NCI-H748 (cell line): ENCODE measurements around the gene CHN2.

Source experiments
- DNase-seq: peaks from one replicate; lab custom pipeline; 2025; ENCODE audit not compliant: unreplicated experiment; lab: John Stamatoyannopoulos, UW

Gene CHN2

DNA sequence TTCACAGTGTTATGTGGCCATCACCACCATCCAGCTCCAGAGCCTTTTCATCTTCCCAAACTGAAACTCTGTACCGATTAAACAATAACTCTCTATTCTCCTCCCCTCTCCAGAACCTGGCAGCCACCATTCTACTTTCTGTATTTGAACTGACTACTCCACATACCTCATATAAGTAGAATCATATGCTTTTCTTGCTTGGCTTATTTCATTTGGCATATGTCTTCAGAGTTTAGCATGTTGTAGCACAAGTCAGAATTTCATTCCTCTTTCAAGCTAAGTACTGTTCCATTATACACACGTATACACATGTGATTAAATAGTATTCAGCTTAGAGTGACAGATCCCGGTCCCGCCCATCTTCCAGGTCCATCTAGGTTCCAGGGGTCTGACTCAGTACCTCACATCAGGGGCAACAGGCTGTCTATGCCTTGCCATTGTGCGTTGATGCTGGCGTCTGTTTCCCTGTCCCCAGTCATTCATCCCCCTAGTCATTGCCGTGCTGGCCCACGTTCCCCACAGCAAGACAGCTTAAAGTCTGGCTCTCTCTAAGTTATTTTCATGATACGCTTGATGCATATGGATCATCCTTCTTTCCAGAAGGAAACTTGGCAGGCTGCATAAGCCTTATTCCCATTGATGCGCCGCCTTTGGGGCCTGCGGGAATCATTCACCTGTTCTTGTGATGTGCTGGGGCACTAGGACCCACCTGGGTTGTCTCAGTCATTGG lies 108.3 kb downstream of the CHN2 start:
- DNase-seq: no peak

DNA sequence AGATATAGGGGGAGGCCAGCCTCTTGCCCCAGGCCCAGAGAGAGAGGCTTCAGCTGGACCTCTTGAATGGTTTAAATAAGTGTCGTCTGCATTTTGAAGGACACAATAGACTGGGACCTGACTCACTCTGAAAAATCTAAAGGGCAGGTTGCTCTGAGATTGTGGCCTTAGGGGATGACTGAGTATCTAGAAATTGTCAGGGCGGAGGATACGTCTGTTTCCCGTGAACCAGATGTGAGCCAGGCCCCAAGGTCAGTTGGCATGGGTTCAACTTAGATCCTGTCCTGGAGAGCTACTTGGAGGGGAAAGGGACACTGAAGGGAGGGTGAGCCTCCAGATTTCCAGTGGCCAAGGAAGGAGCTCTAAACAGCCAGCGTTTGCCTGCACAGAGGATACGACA lies 110.2 kb downstream of the CHN2 start:
- no peak for DNase-seq

DNA sequence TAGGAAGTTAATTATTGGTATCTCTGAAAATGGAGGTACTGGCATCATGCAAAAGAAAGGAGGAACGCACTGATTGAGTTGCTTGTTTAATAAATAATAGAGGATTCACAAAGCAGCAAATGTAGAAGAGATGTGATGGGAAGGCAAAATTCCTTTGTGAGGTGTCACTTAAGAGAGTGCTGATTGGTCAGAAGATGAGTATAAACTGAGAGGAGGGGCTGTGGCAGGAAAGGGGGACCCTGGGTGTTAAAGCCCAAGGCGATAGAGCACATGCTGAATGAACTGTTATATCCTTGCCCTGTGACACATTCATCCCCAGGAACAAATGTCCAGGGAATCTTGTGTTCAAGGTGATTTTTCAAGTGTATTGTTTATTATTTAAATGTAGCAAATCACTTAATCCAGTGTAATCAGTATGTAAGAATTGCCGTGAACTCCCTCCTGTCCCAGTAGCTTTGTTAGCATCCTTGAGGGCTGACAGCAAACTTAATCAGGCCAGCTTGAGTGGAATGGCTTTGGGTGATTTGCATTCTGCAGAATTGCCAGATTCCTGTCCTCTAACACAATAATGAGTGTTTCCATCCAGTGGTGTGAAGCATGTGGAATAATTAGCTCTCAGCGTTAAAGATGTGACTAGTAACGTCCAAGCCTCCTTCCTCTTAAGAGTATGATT lies 111.9 kb downstream of the CHN2 start:
- DNase-seq: no peak

DNA sequence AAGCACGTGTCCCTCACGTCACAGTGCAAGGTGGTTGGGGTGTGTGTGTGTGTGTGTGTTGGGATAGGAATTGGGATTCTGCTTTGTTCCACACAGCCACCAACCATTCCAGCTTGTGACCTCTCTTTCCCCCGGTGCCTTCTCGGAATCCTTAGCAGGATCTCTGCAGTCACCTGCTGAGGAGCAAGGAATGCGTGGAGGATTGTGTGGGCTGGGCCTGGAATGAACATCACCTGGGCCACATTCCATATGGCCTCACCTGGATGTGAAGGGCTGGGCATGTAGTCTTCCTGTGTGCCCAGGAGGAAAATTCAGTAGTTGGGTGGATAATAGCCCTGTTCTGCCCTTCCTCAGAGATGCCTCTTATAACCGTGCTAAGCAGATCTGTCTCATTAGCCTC lies 113.8 kb downstream of the CHN2 start:
- no peak for DNase-seq

DNA sequence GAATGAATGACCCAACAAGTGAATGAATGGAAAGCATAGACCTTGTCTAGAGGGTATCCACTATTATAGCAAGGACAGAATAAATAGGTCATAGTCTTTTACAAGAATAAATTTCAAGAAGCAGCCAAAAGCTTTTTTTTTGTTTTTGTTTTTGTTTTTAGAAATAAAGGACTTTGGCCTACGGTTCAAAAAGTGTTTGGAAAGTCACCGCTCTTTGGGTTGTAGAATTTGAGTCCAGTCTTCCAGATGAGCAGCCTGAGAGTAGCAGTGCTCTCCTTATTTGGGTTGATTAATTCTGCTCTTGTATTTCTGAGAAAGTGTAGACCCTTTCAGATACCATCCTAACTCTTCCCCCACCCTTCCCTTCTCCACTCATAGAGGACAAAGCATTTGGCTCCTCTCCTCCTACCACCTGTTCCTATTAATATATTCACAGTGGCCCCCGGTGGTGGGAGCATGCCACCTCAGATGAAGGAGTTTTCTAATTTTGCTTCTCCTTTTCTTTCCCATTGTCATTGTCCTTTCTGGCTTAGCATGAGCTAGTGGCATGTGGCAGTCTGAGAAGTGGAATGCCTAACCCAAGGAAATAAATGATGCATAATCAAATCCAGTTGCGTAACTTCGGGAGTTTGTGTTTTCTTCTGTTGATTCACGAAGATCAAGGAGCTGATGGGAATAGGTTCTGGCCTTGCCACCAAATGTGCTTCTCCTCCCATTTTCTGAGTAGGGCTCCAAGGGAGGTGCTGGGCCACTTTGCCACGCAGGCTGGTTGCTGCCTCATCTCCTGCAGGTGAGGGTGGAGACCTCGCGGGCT lies 114.7 kb downstream of the CHN2 start:
- peak; percentile 42 for DNase-seq

DNA sequence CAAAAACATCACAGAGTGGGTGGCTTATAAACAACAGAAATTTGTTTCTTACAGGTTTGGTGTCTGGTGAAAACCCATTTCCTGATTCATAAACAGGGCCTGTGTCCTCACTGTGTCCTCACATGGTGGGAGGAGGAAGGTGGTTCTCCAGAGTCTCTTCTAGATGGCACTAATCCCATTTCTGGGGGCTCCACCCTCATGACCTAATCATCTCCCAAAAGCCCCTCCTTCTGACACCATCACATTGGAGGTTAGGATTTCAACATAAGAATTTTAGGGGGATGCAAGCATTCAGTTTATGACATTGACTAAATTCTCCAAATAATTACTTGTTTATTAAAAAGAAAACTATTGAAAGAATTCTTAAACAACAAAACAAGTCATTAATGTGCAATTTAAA lies 116.0 kb downstream of the CHN2 start:
- DNase-seq: no peak

DNA sequence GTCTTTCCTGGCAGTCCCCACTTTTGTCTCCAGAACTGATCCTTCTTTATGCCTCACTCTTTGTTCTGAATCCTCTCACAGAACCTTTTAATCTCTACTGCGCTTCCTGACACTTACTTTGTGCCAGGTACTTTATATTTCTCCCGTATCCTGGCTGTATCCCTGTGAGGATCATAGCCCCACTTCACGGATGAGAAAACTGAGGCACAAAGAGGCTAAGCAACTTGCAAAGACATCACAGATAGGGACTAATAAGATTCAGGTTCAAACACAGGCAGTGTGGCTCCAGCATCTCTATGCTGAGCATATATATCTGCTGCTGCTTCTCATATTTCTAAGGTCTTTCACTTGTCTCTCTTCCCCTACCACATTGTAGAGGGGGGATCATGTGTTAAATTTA lies 116.7 kb downstream of the CHN2 start:
- no peak for DNase-seq

DNA sequence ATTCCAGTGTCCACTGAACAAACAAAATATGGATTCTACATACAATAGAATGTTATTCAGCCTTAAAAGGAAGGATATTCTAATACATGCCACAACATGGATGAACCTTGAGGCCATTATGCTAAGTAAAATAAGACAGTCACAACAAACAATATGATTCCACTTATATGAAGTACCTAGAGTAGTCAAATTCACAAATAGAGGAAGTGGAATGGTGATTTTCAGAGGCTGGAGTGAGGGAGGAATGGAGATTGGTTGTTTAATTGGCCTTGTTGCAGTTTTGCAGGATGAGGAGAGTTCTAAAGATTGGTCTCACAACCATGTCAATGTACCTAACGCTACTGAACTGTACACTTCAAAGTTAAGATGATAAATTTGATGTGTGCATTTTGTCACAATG lies 119.6 kb downstream of the CHN2 start:
- DNase-seq: no peak

DNA sequence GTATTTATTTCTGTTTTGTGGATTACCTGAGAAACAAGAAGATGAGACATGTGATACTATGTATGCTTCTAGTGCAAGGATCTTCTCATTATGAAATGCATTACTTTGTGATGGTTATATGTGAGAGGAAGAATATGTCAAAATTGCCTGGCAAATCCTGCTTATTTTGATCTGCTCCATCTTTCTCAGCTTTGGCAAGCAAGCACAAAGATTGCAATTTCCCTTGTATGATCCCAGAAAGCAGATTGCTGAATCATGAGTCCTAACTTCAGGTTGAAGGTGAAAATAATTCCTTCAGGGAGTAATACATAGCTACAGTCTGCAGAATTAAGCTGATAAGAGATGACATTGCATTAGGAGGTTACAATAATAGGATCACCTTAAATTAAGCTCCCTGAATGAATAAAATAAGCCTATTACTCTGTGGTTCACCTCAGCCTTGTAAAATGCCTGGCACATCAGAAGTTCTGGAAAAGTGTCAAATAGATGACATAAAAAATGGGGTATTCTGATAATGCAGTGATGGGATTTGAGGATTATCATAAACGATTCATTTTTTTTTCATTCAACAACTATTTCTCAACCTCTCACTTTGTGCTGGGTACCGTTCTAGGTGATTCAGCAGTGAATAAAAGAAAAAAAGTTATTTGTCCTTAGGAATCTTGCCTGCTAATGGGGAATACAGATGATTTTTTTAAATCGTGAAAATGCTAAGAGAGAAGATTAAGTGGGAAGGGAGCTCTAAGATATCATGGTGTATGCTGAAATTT lies 120.7 kb downstream of the CHN2 start:
- no peak for DNase-seq

DNA sequence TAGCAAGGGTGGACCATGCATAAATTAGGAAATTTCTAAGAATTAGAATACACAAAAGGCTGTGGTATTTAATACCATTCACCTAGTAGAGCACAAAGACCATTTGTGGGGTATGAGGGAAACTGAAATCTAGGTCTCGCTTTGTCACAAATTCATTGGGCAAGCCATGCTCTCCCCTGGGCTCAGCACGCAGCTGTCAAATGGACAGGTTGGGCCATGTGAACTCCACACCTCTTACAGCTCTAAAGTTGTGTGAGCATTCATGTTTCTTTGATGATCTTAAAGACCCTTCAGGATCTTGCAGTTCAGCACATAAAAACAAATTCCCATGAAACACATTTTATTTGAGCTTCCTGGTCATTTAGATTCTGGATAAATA lies 121.3 kb downstream of the CHN2 start:
- no peak for DNase-seq

DNA sequence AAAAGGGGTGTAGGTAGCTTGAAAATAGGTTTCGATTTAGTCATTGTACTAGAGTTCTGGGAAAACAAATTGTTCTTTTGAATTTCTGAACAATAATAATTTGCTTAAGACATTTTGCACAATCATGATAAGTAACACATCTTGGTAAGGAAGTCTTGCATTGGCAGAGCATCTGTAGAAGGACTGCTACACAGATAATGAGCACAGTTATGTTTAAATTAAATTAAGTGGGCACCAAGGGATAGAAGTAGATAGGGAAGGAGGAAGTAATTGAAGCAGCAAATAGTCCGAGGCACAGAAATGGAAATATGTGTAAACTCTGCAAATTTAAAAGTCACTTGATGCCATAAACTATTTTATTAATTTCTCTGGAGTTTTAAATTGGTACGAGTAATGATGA lies 122.4 kb downstream of the CHN2 start:
- DNase-seq: no peak

DNA sequence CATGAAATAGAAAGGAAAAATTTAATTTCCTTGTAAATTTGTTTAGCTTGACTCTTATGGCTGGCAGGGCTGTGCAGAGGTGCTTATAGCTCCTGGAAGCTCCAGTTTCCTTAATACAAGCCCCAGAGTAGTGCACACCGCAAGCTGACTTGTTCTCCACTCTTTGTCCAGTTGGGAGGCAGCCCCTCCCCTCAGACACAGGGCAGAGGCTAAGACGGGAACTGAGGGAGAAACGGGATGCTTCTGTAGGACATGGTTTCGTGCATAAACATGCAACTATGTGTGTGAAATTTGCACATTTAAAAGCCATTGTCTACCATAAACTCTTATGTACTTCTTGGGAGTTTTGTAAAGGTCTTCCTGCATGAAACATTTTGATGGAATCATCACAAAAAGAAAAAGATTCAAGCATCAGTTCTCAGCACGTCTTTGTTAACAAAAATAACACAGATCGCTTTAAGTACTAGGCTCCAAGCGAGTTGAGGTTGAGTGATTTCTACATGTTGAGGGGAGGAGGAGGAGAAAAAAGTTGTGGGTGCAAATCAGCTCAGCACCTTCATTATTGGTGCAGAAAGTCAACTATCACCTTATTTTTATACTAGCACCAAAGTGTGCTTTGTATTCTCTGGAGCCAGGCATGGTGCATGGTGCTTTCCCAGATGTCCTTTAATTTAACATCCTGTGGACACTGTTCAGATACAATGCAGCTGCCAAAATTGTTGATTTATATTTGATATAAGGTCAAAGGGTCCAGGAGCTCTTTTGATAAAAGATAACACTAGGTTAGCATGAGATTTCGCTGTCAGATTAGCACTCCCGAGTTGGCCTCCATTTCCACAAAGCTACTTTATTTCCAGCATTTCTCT lies 124.5 kb downstream of the CHN2 start:
- DNase-seq: peak; percentile 66

DNA sequence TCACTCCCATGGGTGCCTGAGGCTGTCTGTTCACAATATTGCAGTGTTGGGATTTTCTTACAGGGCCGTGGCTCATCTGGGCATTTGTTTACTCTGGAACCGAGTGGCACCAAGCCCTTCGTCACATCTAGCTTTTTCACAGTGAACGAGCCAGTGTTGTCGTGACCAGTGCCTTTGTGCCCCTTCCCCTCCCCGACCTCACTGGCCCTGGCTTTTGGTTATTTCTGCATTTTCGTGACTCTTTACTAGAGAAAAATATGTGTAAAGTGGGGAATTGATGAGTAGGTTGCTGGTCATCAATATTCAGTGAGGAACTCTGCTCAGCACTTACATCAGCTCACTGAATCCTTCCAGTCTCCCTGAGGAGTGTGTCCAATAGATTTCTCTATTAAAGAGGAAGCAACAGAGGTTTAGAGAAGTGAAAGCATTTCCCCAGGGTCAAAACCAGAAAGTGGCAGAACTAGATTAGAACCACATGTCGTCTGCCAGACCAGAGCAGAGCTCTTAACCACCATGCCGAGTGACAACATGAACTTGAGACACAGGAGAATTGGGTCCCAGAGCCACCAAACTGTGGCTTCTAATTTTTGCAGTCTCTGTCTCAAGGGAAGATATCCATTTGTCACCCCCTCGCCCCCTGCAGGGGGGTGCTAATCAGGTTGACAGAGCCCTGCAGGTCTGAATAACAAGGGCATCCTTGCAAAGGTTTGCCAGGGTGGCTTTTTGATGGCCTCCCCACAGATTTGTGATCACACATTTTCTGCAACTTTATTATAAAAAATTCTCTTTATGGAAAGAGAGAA lies 125.3 kb downstream of the CHN2 start:
- peak; percentile 66 for DNase-seq

DNA sequence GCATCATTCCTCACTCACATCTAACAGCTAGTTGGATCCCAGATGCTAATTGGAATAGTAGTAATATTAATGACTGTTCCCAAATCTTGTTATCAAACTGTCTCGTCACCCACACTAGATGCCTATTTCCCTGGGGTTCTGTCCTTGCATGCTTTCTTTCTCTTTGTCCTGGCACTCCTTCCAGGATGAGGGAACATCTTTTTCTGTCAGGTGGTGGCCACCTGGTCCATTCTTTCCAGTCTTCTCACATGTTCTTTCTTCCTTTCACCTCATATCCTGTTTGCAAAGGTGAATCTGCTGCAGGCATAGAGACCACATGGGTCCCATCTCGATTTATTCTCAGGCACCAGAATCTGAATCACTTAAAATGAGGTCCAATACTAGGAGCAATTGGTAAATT lies 126.0 kb downstream of the CHN2 start:
- no peak for DNase-seq

DNA sequence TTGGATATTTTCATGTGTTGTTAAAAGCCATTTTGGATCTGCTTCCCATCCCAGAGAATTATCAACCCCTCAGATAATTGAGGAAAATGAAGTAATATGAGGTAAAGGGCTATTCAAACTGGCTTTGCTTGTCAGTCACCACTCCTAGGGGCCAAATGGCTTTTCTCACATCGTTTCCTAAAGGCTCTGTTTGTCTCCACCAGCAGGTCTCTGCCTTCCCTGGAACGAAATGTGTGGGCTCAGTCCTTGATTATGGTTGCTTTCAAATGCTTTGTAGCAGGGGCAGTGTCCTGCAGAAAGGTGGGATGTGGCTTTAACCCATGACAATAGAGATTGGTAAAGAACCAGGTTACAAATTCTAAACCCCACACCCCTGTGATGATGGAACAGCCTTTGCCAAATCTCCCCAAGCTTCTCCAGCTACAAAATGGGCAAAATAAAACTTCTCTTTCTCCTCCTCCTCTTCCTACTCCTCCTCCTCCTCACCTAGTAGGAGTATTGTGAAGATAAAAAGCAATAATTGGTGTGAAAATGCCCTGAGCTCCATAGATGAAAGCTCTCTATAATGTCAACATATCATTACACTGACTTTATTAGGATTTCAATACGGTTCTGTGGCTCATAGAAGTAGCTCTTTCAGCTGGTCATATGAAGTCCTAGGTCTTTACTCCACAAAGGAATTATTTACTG lies 127.6 kb downstream of the CHN2 start:
- DNase-seq: peak; percentile 13

DNA sequence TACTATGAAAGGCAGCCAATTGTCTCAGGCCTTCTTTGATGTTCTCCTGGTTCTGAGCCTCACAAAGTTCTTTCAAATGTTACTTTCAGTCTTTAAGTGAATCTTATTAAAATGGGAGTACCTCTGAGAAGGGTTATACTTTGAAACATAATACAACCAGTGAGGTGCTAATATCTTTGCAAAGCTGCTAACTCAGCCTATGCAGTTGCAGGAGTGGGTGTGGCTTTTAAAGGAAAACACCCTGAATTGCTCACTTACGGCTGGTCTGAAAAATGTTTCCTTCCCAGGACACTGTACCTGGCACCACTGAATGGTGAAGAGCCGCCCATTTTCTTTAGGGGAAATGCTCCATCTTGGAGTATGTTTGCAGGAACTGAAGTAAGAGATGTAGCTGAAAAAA lies 130.9 kb downstream of the CHN2 start:
- no peak for DNase-seq

DNA sequence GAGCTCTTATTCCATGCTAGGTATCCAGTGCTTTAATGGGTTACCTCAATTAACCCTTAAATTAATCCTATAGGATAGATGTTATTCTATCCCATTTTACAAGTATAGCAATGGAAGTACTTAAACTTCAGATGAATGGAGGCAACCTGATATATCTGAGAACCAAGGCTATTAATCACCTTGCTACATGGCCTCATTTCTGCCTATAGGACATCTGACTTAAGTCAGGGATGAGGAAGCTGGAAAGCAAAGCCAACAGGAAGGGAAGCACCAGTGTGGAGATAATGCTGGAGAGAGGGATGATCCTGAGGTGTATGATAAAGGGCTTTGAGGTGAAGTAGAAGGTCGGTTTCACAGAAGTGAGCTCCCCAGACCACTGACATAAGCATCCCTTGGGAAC lies 132.3 kb downstream of the CHN2 start:
- DNase-seq: no peak

DNA sequence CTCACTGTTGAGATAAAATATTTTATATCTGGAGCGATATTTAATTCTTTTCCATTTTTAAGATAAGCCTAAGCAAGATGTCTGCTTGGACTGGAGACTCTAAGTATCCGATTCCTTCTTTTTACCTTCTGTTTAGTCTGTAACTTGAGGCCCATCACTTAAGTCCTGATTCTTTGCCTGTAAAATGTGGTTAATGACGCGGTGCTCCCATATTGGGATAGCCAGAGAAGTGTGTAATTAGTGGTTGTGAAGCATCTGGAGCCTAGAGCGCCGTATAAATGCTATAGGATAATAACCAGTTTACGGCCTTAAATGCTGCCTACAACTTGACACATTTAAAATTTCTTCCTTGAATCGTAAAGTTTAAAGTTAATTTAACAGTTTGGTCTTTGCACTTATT lies 132.9 kb downstream of the CHN2 start:
- peak; percentile 89 for DNase-seq

DNA sequence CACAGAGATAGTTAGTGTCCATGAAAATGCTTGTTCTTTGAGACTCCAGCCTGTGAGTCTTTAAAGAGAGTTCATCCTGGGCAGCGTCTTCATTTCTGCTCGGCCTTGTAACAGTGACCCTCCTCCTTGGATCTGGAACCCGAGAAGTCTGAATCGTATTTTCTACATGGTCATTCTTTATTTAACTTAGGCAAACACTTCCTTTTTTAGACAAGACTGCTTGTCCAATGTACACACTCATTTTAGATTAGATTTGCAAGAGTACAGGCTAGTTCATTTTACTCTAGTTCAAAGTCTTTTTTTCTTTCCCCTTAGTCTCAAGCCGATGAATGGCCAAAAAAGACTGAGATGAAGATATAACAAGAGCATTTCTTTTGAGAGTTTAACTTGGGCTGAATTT lies 133.5 kb downstream of the CHN2 start:
- no peak for DNase-seq
